GM23338 (cell line): Measurements from ENCODE around the gene MATN1. TPM values are rescaled to one million over a fixed set of nuclear protein-coding genes. Genes with fewer than 3 reads are reported as not detected.

Source experiments
- ATAC-seq: fragments of 200-7000 bp; cut with Tn5 transposase; 3 replicates; pipeline ENCODE4 v1.9.1; 2020
- DNase-seq: peaks from one replicate; pipeline ENCODE4 v3.0.0-alpha.2; 2015; ENCODE audit warnings: low spot score
- H2AFZ ChIP-seq: fragments of 200-600 bp; sonication (generic); 2 replicates; pipeline ENCODE4 v1.8.0; 2016; ENCODE audit warnings: antibody characterized with exemption, mild to moderate bottlenecking, moderate library complexity
- H3F3A ChIP-seq: fragments of 200-600 bp; sonication (generic); replicated peaks from 2 replicates; pipeline ENCODE4 v1.8.0; 2017; ENCODE audit warnings: antibody characterized with exemption, mixed run types, low read depth
- H3K27ac ChIP-seq: fragments of 200-600 bp; sonication (generic); 2 replicates; pipeline ENCODE4 v1.6.1; 2016; ENCODE audit warnings: low read depth
- H3K27me3 ChIP-seq: fragments of 200-600 bp; sonication (generic); 2 replicates; pipeline ENCODE4 v1.8.0; 2016; ENCODE audit warnings: mild to moderate bottlenecking, mixed run types, moderate library complexity; ENCODE audit not compliant: insufficient read depth
- H3K36me3 ChIP-seq: fragments of 200-600 bp; sonication (generic); 2 replicates; pipeline ENCODE4 v1.8.0; 2016; ENCODE audit warnings: mild to moderate bottlenecking; ENCODE audit not compliant: insufficient read depth
- H3K4me1 ChIP-seq: fragments of 200-600 bp; sonication (generic); 2 replicates; pipeline ENCODE4 v1.8.0; 2016; ENCODE audit warnings: mild to moderate bottlenecking, moderate library complexity; ENCODE audit not compliant: insufficient read depth
- H3K4me2 ChIP-seq: fragments of 200-600 bp; sonication (generic); 2 replicates; pipeline ENCODE4 v1.7.1; 2017; ENCODE audit warnings: mixed run types
- H3K4me3 ChIP-seq: fragments of 200-600 bp; sonication (generic); 2 replicates; pipeline ENCODE4 v1.6.1; 2016; ENCODE audit warnings: mixed run types
- H3K79me2 ChIP-seq: fragments of 200-600 bp; sonication (generic); replicated peaks from 2 replicates; pipeline ENCODE4 v1.8.0; 2017; ENCODE audit warnings: mild to moderate bottlenecking; ENCODE audit not compliant: insufficient read depth
- H3K9me2 ChIP-seq: fragments of 200-600 bp; sonication (generic); 2 replicates; pipeline ENCODE4 v1.8.0; 2017; ENCODE audit not compliant: insufficient read depth
- H4K20me1 ChIP-seq: fragments of 200-600 bp; sonication (generic); replicated peaks from 2 replicates; pipeline ENCODE4 v1.8.0; 2017; ENCODE audit warnings: mild to moderate bottlenecking; ENCODE audit not compliant: insufficient read depth
- H3K27ac Mint-ChIP-seq: 2 replicates; pipeline ENCODE4 v1.8.0; 2020; ENCODE audit warnings: inconsistent platforms, mild to moderate bottlenecking, moderate library complexity, mixed read lengths
- H3K27me3 Mint-ChIP-seq: 3 replicates; pipeline ENCODE4 v1.8.0; 2022; ENCODE audit warnings: low read depth, mild to moderate bottlenecking, moderate library complexity, mixed read lengths, inconsistent platforms; ENCODE audit not compliant: insufficient read depth, poor library complexity
- H3K36me3 Mint-ChIP-seq: 3 replicates; pipeline ENCODE4 v1.8.0; 2021; ENCODE audit warnings: low read depth, mild to moderate bottlenecking, inconsistent platforms, moderate library complexity, mixed read lengths
- H3K4me1 Mint-ChIP-seq: 3 replicates; pipeline ENCODE4 v1.8.0; 2020; ENCODE audit warnings: mild to moderate bottlenecking, inconsistent platforms, mixed read lengths
- H3K4me3 Mint-ChIP-seq: 3 replicates; pipeline ENCODE4 v1.8.0; 2021; ENCODE audit warnings: moderate library complexity, mild to moderate bottlenecking, inconsistent platforms, mixed read lengths
- H3K9me3 Mint-ChIP-seq: 3 replicates; pipeline ENCODE4 v1.8.0; 2020; ENCODE audit warnings: moderate library complexity, mild to moderate bottlenecking, inconsistent platforms, mixed read lengths
- CREB1 ChIP-seq: fragments of 250-450 bp; sonication (Bioruptor Pico); IDR thresholded peaks from 2 replicates; pipeline ENCODE4 v1.5.0; 2020; ENCODE audit warnings: low read depth, mild to moderate bottlenecking, moderate library complexity
- CTCF ChIP-seq, 2 experiments: fragments of 200-600 bp in 1 of 2; sonication (generic) in 1 of 2; conservative IDR thresholded peaks; 2 replicates each; pipeline versions ENCODE4 v1.5.1 to v1.6.1; 2016 to 2017; ENCODE audit warnings: antibody characterized with exemption in 2 of 2, low read depth in 2 of 2, mild to moderate bottlenecking in 2 of 2, moderate library complexity in 1 of 2
- EZH2 ChIP-seq: fragments of 200-600 bp; sonication (generic); IDR thresholded peaks from one replicate; pipeline ENCODE4 v1.8.0; 2017; ENCODE audit warnings: antibody characterized with exemption, mild to moderate bottlenecking, low read depth; ENCODE audit not compliant: unreplicated experiment
- EZH2phosphoT487 ChIP-seq: fragments of 200-600 bp; sonication (generic); IDR thresholded peaks from one replicate; pipeline ENCODE4 v1.8.1; 2018; ENCODE audit warnings: antibody characterized with exemption; ENCODE audit not compliant: unreplicated experiment
- JUNB ChIP-seq: IDR thresholded peaks from one replicate; pipeline ENCODE4 v1.6.1; 2016; ENCODE audit warnings: antibody characterized with exemption; ENCODE audit not compliant: unreplicated experiment
- NANOG ChIP-seq: IDR thresholded peaks from 2 replicates; pipeline ENCODE4 v1.6.1; 2016; ENCODE audit warnings: antibody characterized with exemption, borderline replicate concordance
- POLR2AphosphoS5 ChIP-seq: IDR thresholded peaks from 2 replicates; pipeline ENCODE4 v1.6.1; 2016; ENCODE audit warnings: antibody characterized with exemption, low read depth
- STAT1 ChIP-seq: IDR thresholded peaks from one replicate; pipeline ENCODE4 v1.6.1; 2016; ENCODE audit warnings: antibody characterized with exemption; ENCODE audit not compliant: unreplicated experiment
- ZNF114 ChIP-seq: fragments of 250-450 bp; sonication (Bioruptor Pico); IDR thresholded peaks from 2 replicates; pipeline ENCODE4 v1.5.0; 2020; ENCODE audit warnings: mild to moderate bottlenecking, moderate library complexity
- ZNF331 ChIP-seq: fragments of 250-450 bp; sonication (Bioruptor Pico); IDR thresholded peaks from 2 replicates; pipeline ENCODE4 v1.5.0; 2020; ENCODE audit warnings: low read depth, mild to moderate bottlenecking, moderate library complexity
- ZNF462 ChIP-seq: fragments of 250-450 bp; sonication (Bioruptor Pico); IDR thresholded peaks from 2 replicates; pipeline ENCODE4 v1.5.0; 2020; ENCODE audit warnings: mild to moderate bottlenecking, moderate library complexity
- polyA plus RNA-seq: library from polyadenylated mRNA; unstranded; fragments of >200 nt; fragmentation: Nextera tagmentation; extraction: Ambion mirVana; gene quantifications from 2 replicates; pipeline ENCODE4 v1.2.1, GENCODE V29; 2016
- total RNA-seq: library from RNA; depleted of rRNA; stranded (reverse); fragments of >200 nt; shearing (Covaris generic); gene quantifications from 2 replicates; pipeline ENCODE4 v1.2.3, GENCODE V29; 2014
- TF ChIP-seq, protein P1 (sequence below): IDR thresholded peaks from one replicate; pipeline ENCODE4 v1.6.1; 2018; ENCODE audit warnings: antibody characterized with exemption; ENCODE audit not compliant: unreplicated experiment
- TF ChIP-seq, protein P2 (sequence below): IDR thresholded peaks from 2 replicates; pipeline ENCODE4 v1.6.1; 2016; ENCODE audit warnings: antibody characterized with exemption

MATN1 gene
- total and polyA plus RNA-seq, 2 experiments from 2014 or later = 0.08 to 0.31 TPM

DNA sequence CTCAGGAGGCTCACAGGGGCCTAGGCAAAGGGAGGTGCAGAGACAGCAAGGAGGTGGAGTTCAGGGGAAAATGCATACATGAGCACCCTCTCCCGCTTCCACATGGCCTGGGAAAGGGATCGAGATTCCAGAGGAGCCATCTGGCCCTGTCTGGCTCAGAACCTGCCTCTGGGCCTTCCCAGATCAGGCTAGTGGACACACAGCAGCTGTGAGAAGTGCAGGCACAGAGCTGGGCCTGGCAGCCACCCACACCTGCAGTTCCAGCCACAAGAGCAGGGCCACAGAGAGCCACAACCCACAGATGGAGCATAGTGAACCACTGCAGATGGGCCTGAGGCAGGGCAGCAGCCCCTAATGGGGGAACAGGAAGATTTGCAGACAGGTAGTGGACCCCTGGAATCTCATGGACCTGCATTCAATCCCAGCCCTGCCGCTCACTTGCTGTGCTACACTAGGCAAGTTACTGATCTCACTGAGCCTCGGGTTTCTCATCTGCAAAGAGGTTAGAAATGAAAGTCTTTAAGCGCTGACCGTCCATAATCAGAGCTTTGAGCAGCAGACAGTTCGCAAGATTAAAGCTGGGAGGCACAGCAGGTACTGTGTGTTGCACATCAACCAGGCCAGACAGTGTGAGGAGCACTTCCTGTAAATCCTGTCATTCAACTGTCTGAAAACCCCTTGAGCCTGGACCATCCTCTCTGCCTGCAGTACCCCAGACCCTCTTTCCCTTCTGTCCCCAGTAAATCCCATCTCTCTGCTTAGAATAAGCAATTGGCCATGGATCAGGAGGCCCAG lies 58.0 kb downstream of the MATN1 start:
- ATAC-seq = no peak
- no peak overlapping the region for H3K27ac Mint-ChIP-seq

More for the DNA sequence above, 58.0 kb downstream of the MATN1 start:
- no peaks in the 10 kb centered on the region for H3K36me3 Mint-ChIP-seq
- Histone ChIP-seq H3K4me3 (no peak overlapping the region), H3K27me3 (no peaks in the 10 kb centered on the region), H3K79me2 (no peaks in the 10 kb centered on the region), H3K4me2 (no peak overlapping the region), H4K20me1 (no peaks in the 10 kb centered on the region), H3K27ac (no peak overlapping the region), H3K4me1 (no peaks in the 10 kb centered on the region; the same call in 1 of the 2 replicates), H2AFZ (no peak overlapping the region), H3K36me3 (no peaks in the 10 kb centered on the region), H3K9me2 (no peaks in the 10 kb centered on the region), H3F3A (no peaks in the 10 kb centered on the region)
- H3K4me1 Mint-ChIP-seq = peaks cover 26% of the 10 kb centered on the region
- DNase-seq = no peak
- no peak overlapping the region for H3K4me3 Mint-ChIP-seq
- no peaks in the 10 kb centered on the region for H3K9me3 Mint-ChIP-seq
- TF ChIP-seq EZH2phosphoT487 (no peak), CREB1 (CRISPR knock-in tag) (no peak), CTCF (conservative IDR thresholded peaks at IDR 0.05; ENCODE audit: low read depth in 2 of 2) (no peak), EZH2 (no peak), ZNF331 (CRISPR knock-in tag) (no peak), NANOG (no peak), JUNB (no peak), ZNF462 (no peak), ZNF114 (CRISPR knock-in tag) (no peak), POLR2AphosphoS5 (no peak), STAT1 (no peak)
- TF ChIP-seq, protein P1, sequence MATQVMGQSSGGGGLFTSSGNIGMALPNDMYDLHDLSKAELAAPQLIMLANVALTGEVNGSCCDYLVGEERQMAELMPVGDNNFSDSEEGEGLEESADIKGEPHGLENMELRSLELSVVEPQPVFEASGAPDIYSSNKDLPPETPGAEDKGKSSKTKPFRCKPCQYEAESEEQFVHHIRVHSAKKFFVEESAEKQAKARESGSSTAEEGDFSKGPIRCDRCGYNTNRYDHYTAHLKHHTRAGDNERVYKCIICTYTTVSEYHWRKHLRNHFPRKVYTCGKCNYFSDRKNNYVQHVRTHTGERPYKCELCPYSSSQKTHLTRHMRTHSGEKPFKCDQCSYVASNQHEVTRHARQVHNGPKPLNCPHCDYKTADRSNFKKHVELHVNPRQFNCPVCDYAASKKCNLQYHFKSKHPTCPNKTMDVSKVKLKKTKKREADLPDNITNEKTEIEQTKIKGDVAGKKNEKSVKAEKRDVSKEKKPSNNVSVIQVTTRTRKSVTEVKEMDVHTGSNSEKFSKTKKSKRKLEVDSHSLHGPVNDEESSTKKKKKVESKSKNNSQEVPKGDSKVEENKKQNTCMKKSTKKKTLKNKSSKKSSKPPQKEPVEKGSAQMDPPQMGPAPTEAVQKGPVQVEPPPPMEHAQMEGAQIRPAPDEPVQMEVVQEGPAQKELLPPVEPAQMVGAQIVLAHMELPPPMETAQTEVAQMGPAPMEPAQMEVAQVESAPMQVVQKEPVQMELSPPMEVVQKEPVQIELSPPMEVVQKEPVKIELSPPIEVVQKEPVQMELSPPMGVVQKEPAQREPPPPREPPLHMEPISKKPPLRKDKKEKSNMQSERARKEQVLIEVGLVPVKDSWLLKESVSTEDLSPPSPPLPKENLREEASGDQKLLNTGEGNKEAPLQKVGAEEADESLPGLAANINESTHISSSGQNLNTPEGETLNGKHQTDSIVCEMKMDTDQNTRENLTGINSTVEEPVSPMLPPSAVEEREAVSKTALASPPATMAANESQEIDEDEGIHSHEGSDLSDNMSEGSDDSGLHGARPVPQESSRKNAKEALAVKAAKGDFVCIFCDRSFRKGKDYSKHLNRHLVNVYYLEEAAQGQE = no peak
- TF ChIP-seq, protein P2, sequence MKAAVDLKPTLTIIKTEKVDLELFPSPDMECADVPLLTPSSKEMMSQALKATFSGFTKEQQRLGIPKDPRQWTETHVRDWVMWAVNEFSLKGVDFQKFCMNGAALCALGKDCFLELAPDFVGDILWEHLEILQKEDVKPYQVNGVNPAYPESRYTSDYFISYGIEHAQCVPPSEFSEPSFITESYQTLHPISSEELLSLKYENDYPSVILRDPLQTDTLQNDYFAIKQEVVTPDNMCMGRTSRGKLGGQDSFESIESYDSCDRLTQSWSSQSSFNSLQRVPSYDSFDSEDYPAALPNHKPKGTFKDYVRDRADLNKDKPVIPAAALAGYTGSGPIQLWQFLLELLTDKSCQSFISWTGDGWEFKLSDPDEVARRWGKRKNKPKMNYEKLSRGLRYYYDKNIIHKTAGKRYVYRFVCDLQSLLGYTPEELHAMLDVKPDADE = no peak
- peaks cover 2% of the 10 kb centered on the region for H3K27me3 Mint-ChIP-seq
